Type B pancreatic cell (in vitro differentiated cells): ENCODE data around the gene ILKAP. TPM values are rescaled to one million over a fixed set of nuclear protein-coding genes. Genes with fewer than 3 reads are reported as not detected.

Experiments used
- DNase-seq: peaks from one replicate; pipeline ENCODE4 v3.0.0; 2021; ENCODE audit warnings: mixed read lengths; ENCODE audit not compliant: unreplicated experiment; ENCODE audit errors: extremely low spot score
- H3K27ac Mint-ChIP-seq: 2 replicates; pipeline ENCODE4 v1.8.0; 2021; ENCODE audit warnings: mild to moderate bottlenecking, mixed read lengths
- H3K27me3 Mint-ChIP-seq: 2 replicates; pipeline ENCODE4 v1.8.0; 2021; ENCODE audit warnings: mixed read lengths
- H3K36me3 Mint-ChIP-seq: 2 replicates; pipeline ENCODE4 v1.8.0; 2021; ENCODE audit warnings: mixed read lengths
- H3K4me1 Mint-ChIP-seq: one replicate; pipeline ENCODE4 v1.8.0; 2021; ENCODE audit warnings: mixed read lengths; ENCODE audit not compliant: unreplicated experiment
- H3K4me3 Mint-ChIP-seq: 2 replicates; pipeline ENCODE4 v1.8.0; 2021; ENCODE audit warnings: mild to moderate bottlenecking, mixed read lengths
- H3K9me3 Mint-ChIP-seq: 2 replicates; pipeline ENCODE4 v1.8.0; 2021; ENCODE audit warnings: mixed read lengths
- CTCF ChIP-seq: fragments of 200-600 bp; sonication (generic); conservative IDR thresholded peaks from 2 replicates; pipeline ENCODE4 v1.5.0; 2021; ENCODE audit warnings: antibody characterized with exemption, mild to moderate bottlenecking
- total RNA-seq: library from RNA; stranded (reverse); gene quantifications from 2 replicates; pipeline ENCODE4 v1.2.1, GENCODE V29; 2021; ENCODE audit warnings: low replicate concordance

The ILKAP gene
- total RNA-seq, 1 donor from 2014 or later: 50.4 TPM

DNA sequence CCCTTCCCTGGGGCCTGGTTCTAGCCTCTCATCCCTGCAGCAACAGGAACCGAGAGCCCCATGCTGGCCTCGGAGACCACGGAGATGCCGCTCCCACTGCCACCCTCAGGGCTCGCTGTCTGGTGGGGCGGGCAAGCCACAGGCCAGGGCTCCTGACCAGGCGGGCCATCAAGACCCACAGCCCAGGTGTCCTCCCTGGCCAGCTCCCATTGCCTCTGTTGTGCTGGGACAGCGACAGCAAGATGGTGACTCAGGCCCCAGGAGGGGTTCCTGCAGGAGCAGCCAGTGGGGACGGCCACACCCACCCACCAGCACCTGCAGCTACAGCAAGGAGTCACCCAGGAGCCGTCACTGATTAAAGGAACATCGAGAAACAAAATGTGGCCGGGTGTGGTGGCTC lies 57.6 kb downstream of the ILKAP start:
- TF ChIP-seq CTCF: no peak
- peaks cover 6% of the 10 kb centered on the region for H3K4me1 Mint-ChIP-seq
- no peak for DNase-seq
- H3K27ac Mint-ChIP-seq: no peak overlapping the region
- no peaks in the 10 kb centered on the region for H3K27me3 Mint-ChIP-seq
- no peaks in the 10 kb centered on the region for H3K9me3 Mint-ChIP-seq
- no peaks in the 10 kb centered on the region for H3K36me3 Mint-ChIP-seq
- H3K4me3 Mint-ChIP-seq: no peak overlapping the region

GRCh38 chr2:238145046-238145445 lies 58.4 kb downstream of the ILKAP start:
- H3K27ac Mint-ChIP-seq: no peak overlapping the region
- no peak for TF ChIP-seq CTCF

GRCh38 chr2:238144262-238144661 lies 59.2 kb downstream of the ILKAP start:
- no peak overlapping the region for H3K27ac Mint-ChIP-seq
- H3K4me1 Mint-ChIP-seq: peaks cover 6% of the 10 kb centered on the region
- no peak for DNase-seq
- no peaks in the 10 kb centered on the region for H3K36me3 Mint-ChIP-seq
- no peaks in the 10 kb centered on the region for H3K27me3 Mint-ChIP-seq
- no peak overlapping the region for H3K4me3 Mint-ChIP-seq
- H3K9me3 Mint-ChIP-seq: no peaks in the 10 kb centered on the region
- no peak for TF ChIP-seq CTCF

More at GRCh38 chr2:238145046-238145445, 58.4 kb downstream of the ILKAP start:
- no peaks in the 10 kb centered on the region for H3K36me3 Mint-ChIP-seq
- no peak overlapping the region for H3K4me3 Mint-ChIP-seq
- peaks cover 6% of the 10 kb centered on the region for H3K4me1 Mint-ChIP-seq
- DNase-seq: no peak
- H3K27me3 Mint-ChIP-seq: no peaks in the 10 kb centered on the region
- H3K9me3 Mint-ChIP-seq: no peaks in the 10 kb centered on the region

DNA sequence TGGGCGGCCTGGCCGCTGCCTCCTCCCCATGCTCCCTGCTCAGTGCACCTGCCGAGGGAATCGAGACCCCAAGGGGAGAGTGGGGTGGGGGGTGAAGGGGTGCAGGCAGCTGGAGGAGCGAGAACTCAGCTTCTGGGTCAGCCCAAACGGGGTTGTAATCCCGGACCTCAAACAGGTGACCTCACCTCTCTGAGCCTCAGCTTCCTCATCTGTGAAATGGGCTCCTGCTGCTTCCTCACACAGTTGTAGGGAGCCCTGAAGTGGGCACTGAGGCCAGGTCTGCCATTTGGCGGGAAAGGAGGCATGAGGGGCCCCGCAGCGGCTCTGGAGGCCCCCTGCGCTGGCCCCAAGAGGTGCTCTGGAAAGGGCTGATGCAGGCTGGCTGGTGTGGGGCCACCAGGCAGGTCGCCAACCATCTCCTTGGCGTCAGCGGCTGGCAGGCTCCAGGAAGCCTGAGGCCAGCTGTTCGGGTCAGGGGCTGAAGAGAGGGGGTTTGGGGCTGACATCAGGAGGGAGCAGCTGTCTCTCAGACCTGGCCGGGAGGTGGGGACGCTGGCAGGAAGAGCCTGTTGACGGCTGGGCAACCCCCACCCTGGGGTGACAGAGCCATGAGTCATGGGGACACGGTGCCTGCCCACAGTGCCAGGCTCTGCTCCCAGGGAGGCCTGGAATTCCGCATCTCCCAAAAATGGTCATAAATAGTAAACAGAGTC lies 60.1 kb downstream of the ILKAP start:
- Mint-ChIP-seq H3K27ac (no peak overlapping the region), H3K4me3 (no peak overlapping the region), H3K27me3 (no peaks in the 10 kb centered on the region), H3K36me3 (no peaks in the 10 kb centered on the region), H3K4me1 (peaks cover 6% of the 10 kb centered on the region), H3K9me3 (no peaks in the 10 kb centered on the region)
- DNase-seq: no peak
- TF ChIP-seq CTCF: no peak

DNA sequence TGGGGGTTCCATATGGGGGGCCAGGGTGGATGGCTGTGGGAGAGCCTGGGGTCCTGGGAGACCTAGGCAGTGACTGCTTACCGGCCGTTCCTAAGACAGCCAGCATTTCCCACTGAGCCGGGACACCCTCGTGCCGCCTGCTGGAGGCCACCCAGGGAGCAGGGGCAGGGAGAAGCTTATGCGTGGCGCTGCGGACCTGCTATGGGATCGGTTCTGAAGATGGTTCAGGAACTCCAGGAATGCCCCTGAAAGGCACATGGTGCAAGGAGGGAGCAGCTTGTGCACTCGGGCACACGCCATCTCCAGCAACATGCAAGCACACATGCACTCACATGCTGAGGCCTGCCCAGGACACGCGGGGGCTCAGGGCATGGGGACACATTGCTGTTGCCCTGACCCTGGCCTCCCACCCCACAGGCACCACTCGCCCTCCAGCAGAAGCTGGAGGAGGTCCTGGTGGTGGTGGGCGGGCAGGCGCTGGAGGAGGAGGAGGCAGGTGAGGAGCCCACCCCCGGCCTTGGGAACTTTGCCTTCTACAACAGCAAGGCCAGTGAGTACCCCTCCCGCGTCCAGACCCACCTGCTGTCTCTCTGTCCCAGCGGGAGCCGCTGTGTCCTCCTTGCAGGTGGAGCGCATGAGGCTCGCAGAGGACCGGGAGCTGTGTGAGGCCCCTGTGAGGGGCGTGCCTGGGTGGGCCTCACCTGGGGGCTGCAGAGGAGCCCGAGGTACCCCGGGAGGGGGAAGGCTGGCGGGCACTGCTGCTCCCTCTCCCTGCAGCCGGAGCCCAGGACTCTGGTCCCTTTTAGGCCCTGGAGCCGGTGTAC lies 60.9 kb downstream of the ILKAP start:
- H3K36me3 Mint-ChIP-seq: no peaks in the 10 kb centered on the region
- no peaks in the 10 kb centered on the region for H3K27me3 Mint-ChIP-seq
- TF ChIP-seq CTCF: no peak
- H3K27ac Mint-ChIP-seq: no peak overlapping the region
- peaks cover 6% of the 10 kb centered on the region for H3K4me1 Mint-ChIP-seq
- no peaks in the 10 kb centered on the region for H3K9me3 Mint-ChIP-seq
- H3K4me3 Mint-ChIP-seq: no peak overlapping the region
- DNase-seq: no peak
